OCI-LY1 (cell line): ENCODE measurements around the gene CNST.

ENCODE experiments used
- EZH2 ChIP-seq: fragments of 200-600 bp; sonication (generic), shearing (Covaris generic); IDR thresholded peaks from 2 replicates; pipeline ENCODE4 v1.8.0; 2017; ENCODE audit warnings: borderline replicate concordance, mixed run types, mild to moderate bottlenecking, antibody characterized with exemption, low read length, moderate library complexity, mixed read lengths
- TF ChIP-seq, protein P1 (sequence below): fragments of 200-600 bp; sonication (generic), shearing (Covaris generic); IDR thresholded peaks from 2 replicates; pipeline ENCODE4 v1.5.1; 2017; ENCODE audit warnings: mild to moderate bottlenecking, antibody characterized with exemption, low read length, moderate library complexity, mixed read lengths

DNA sequence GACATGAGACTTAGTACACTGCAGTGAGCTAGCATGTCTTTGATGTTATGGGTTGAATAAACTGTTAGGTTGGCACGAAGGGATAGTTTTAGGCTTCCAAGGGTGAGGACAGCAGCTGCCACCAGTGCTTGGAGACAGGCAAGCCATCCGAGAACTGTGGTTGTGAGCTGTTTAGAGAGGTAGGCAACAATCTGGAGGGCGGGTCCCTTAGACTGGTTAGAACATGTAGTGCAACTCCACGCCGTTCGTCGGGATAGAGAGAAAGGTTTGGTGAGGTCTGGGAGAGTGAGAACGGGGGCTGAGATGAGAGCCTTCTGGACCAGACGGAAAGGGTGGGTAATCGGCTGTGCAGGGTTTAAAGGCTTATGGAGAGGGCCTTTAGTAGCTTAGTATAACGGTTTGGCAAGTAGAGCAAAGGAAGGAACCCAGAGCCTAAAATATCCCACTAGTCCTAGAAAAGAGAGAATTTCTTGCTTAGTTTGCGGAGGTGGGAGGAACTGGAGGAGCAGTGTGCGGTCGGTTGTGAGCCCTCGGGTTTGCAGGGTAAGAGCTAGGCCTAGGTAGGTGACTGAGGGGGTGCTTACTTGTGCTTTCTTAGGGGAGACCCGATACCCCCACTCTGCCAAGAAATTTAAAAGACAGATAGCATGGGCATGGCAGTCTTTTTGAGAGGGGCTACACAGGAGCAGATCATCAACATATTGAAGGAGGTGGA lies 72.8 kb downstream of the CNST start:
- TF ChIP-seq EZH2 = no peak
- TF ChIP-seq, protein P1, sequence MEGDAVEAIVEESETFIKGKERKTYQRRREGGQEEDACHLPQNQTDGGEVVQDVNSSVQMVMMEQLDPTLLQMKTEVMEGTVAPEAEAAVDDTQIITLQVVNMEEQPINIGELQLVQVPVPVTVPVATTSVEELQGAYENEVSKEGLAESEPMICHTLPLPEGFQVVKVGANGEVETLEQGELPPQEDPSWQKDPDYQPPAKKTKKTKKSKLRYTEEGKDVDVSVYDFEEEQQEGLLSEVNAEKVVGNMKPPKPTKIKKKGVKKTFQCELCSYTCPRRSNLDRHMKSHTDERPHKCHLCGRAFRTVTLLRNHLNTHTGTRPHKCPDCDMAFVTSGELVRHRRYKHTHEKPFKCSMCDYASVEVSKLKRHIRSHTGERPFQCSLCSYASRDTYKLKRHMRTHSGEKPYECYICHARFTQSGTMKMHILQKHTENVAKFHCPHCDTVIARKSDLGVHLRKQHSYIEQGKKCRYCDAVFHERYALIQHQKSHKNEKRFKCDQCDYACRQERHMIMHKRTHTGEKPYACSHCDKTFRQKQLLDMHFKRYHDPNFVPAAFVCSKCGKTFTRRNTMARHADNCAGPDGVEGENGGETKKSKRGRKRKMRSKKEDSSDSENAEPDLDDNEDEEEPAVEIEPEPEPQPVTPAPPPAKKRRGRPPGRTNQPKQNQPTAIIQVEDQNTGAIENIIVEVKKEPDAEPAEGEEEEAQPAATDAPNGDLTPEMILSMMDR = no peak
